RWPE2 (cell line): ENCODE measurements around the gene TCEANC2.
A peak's percentile ranks its signal among the peaks of the same experiment; 100 is the strongest.

Experiments
- ATAC-seq: fragments of 200-7000 bp; cut with Tn5 transposase; 3 replicates; pipeline ENCODE4 v1.9.1; 2021; ENCODE audit warnings: low read depth
- DNase-seq: peaks from one replicate; pipeline ENCODE4 v3.0.0-alpha.2; 2020; ENCODE audit warnings: low spot score
- H3K27ac ChIP-seq: fragments of 450-650 bp; 2 replicates; pipeline ENCODE4 v1.5.1; 2017; ENCODE audit warnings: mild to moderate bottlenecking; ENCODE audit not compliant: poor library complexity, severe bottlenecking
- H3K27me3 ChIP-seq: fragments of 250-450 bp; sonication (Bioruptor Pico); 2 replicates; pipeline ENCODE4 v1.5.1; 2021; ENCODE audit warnings: mild to moderate bottlenecking, moderate library complexity; ENCODE audit not compliant: insufficient read depth, poor library complexity, severe bottlenecking
- H3K36me3 ChIP-seq: fragments of 250-450 bp; sonication (Bioruptor Pico); 2 replicates; pipeline ENCODE4 v1.5.1; 2020; ENCODE audit warnings: low read depth, mild to moderate bottlenecking, moderate library complexity
- H3K4me1 ChIP-seq: fragments of 250-450 bp; sonication (Bioruptor Pico); 2 replicates; pipeline ENCODE4 v1.5.1; 2021; ENCODE audit warnings: mild to moderate bottlenecking, moderate library complexity; ENCODE audit not compliant: insufficient read depth, poor library complexity, severe bottlenecking
- H3K4me3 ChIP-seq: fragments of 250-450 bp; sonication (Bioruptor Pico); 2 replicates; pipeline ENCODE4 v1.5.1; 2021; ENCODE audit warnings: mild to moderate bottlenecking, moderate library complexity; ENCODE audit not compliant: severe bottlenecking
- H3K9me3 ChIP-seq: fragments of 250-450 bp; sonication (Bioruptor Pico); 2 replicates; pipeline ENCODE4 v1.5.1; 2021; ENCODE audit warnings: mild to moderate bottlenecking, moderate library complexity; ENCODE audit not compliant: severe bottlenecking
- CTCF ChIP-seq: fragments of 450-650 bp; IDR thresholded peaks from one replicate; pipeline ENCODE4 v1.5.1; 2017; ENCODE audit warnings: mild to moderate bottlenecking, moderate library complexity; ENCODE audit not compliant: poor library complexity, severe bottlenecking

The TCEANC2 gene

GRCh38 chr1:54077359-54077758 lies 24.0 kb downstream of the TCEANC2 start:
- DNase-seq (no peak), ATAC-seq (no peak)
- TF ChIP-seq CTCF = no peak
- no peak overlapping the region for H3K4me3 ChIP-seq
- H3K4me1 ChIP-seq = no peaks in the 10 kb centered on the region
- H3K27me3 ChIP-seq = no peaks in the 10 kb centered on the region
- no peak overlapping the region for H3K27ac ChIP-seq
- H3K9me3 ChIP-seq = no peaks in the 10 kb centered on the region
- no peaks in the 10 kb centered on the region for H3K36me3 ChIP-seq

GRCh38 chr1:54080598-54081049 lies 27.2 kb downstream of the TCEANC2 start:
- no peaks in the 10 kb centered on the region for H3K4me1 ChIP-seq
- no peak for ATAC-seq

GRCh38 chr1:54081306-54082270 lies 28.2 kb downstream of the TCEANC2 start:
- DNase-seq (peak; percentile 65), ATAC-seq (peak; percentile 82)
- Histone ChIP-seq H3K9me3 (no peaks in the 10 kb centered on the region), H3K27ac (no peak overlapping the region), H3K4me1 (no peaks in the 10 kb centered on the region), H3K27me3 (no peaks in the 10 kb centered on the region), H3K36me3 (no peaks in the 10 kb centered on the region), H3K4me3 (no peak overlapping the region)
- peak; percentile 65 for TF ChIP-seq CTCF

More at GRCh38 chr1:54080598-54081049, 27.2 kb downstream of the TCEANC2 start:
- Histone ChIP-seq H3K36me3 (no peaks in the 10 kb centered on the region), H3K27me3 (no peaks in the 10 kb centered on the region), H3K4me3 (no peak overlapping the region), H3K9me3 (no peaks in the 10 kb centered on the region), H3K27ac (no peak overlapping the region)
- DNase-seq = no peak
- no peak for TF ChIP-seq CTCF

GRCh38 chr1:54084794-54085193 lies 31.4 kb downstream of the TCEANC2 start:
- no peaks in the 10 kb centered on the region for H3K36me3 ChIP-seq
- ATAC-seq (no peak), DNase-seq (no peak)
- TF ChIP-seq CTCF = no peak
- H3K9me3 ChIP-seq = no peaks in the 10 kb centered on the region
- H3K4me1 ChIP-seq = no peaks in the 10 kb centered on the region
- H3K4me3 ChIP-seq = no peak overlapping the region
- no peaks in the 10 kb centered on the region for H3K27me3 ChIP-seq
- H3K27ac ChIP-seq = no peak overlapping the region

GRCh38 chr1:54086754-54087153 lies 33.3 kb downstream of the TCEANC2 start:
- TF ChIP-seq CTCF = no peak
- ATAC-seq = no peak
- H3K27me3 ChIP-seq = no peaks in the 10 kb centered on the region
- no peak overlapping the region for H3K4me3 ChIP-seq
- DNase-seq = no peak
- H3K36me3 ChIP-seq = 0 out of 2 replicates have a peak, but pooled peaks cover 3% of the 10 kb centered on the region
- no peaks in the 10 kb centered on the region for H3K9me3 ChIP-seq
- no peak overlapping the region for H3K27ac ChIP-seq
- no peaks in the 10 kb centered on the region for H3K4me1 ChIP-seq
